Measurements from ENCODE around the gene EML4.

Gene EML4

GRCh38 chr2:42225573-42225972 lies 56.4 kb downstream of the EML4 start:
- DNase-seq (ENCODE audit: low read depth) = no peak

- no peak for DNase-seq (ENCODE audit: low read depth)
These were observed 58.3 kb downstream of the EML4 start for GRCh38 chr2:42227491-42227890.

GRCh38 chr2:42228101-42228500 lies 58.9 kb downstream of the EML4 start:
- no peak for DNase-seq (ENCODE audit: low read depth)

GRCh38 chr2:42229949-42230348 lies 60.8 kb downstream of the EML4 start:
- DNase-seq (ENCODE audit: low read depth) = no peak

DNA sequence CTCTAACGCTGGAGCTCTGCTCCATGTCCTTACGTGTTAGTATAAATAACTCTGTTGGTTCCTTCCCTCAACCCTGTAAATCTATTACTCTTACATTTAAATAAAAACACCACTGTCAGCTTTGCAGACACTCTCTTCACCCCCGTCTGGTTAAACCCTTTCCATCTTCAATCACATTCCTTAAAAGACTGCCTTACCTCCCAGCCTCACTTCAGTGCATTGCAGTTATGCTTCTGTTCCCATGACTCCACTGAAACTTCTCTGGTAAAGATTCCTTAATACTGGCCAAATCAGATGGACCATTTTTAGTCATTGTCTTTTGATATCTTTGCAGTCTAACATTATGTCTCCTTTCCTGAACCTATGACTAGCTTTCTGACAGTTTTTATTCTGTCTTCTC lies 61.7 kb downstream of the EML4 start:
- DNase-seq (ENCODE audit: low read depth) = no peak

DNA sequence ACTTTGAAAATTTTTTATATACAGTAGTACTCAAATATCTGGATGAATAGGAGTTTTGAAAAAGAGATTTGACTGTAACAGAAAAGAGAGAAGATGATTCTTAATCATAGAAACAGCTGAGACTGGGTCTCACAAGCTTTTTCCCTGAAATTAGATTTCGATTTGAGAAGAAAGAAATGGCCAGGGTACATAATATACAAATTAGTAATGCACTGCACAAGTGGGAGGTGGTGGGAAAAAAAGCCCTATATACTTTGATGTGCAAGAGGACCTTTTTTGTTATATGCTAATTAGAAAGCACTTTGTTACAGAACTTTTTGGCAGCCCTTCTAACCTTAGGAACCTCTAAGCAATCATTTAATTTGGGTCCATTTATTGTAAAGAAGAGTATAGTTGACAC lies 62.9 kb downstream of the EML4 start:
- DNase-seq (ENCODE audit: low read depth) = no peak

DNA sequence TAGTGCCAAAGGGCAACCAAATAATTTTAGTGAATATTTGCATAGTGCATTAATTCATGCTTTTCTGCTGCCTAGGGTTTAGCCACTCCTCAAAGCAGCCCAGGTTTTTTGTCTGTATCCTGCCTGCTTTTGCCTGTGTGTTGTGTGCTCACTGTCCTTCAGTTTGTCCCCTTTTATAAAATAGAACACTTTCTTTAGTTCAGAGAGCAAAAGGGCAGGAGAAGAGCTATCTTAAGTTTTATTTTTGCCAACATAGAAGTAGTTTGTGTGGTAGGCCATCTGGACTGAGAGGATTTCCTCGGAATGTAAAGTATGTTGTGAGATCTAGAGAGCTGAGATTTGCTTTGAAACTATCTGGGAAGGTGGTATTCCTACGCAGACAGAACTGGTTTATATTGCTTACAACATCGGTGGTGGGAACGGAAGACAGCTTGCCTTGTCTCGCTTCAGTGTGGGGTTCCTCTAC lies 64.9 kb downstream of the EML4 start:
- no peak for DNase-seq (ENCODE audit: low read depth)

- DNase-seq (ENCODE audit: low read depth) = no peak
These were observed 67.8 kb downstream of the EML4 start for GRCh38 chr2:42236911-42237310.

- no peak for DNase-seq (ENCODE audit: low read depth)
These were observed 69.6 kb downstream of the EML4 start for GRCh38 chr2:42238644-42239288.

GRCh38 chr2:42239289-42239661 lies 70.1 kb downstream of the EML4 start:
- no peak for DNase-seq (ENCODE audit: low read depth)

DNA sequence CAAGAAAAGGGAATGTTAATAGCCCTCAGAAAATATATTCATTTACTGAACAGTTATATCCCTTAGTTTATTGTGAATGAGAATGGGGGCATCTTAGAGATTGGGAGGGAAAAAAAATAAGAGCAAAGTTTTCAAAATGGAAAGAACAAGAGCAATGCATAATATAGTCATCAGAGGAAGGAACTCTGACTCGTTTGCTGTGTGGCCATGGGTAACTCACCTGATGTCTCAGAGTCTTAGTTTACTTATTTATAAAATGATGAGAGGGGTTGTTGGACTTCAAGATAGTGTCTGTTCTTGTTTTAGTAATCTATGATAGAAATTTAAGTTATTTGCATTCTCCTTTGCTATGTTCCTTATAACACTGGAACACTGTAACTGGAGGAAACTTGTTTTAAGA lies 70.7 kb downstream of the EML4 start:
- no peak for DNase-seq (ENCODE audit: low read depth)

DNA sequence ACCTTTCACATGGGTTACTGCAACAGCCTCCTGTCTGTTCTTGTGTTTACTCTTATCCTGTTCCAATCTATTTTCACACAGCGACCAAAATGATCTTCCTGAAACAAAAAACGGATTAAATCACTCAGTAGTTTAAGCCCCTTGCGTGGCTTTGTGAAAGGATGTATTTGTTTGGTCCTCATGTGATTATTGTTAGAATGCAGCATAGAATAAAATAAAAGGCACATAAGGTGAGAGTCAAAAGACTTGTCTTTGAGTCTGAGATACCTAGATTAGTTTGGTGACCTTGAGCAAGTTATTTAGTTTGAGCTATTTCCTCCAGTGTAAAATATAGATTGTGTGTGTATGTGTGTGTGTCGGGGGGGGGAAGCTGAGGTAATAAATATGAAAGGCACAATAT lies 72.4 kb downstream of the EML4 start:
- DNase-seq (ENCODE audit: low read depth) = no peak

DNA sequence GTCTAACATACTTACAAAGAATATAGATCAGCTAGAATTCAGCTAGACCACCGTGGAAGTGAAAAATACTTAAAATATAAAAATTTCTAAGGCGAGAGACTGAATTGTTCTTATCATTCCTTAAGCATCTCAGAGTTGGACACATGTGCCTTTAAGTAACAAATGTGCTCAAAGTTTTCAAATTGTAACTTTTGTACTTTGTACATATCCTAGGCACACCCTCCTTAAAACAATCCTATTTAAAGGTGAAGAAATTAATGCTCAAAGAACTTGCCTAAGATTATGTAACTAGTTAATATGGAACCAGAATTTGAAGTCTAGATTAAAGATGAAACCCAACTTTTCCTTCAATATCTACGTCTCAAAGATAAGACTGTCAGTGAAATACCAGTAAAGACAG lies 74.1 kb downstream of the EML4 start:
- no peak for DNase-seq (ENCODE audit: low read depth)

DNA sequence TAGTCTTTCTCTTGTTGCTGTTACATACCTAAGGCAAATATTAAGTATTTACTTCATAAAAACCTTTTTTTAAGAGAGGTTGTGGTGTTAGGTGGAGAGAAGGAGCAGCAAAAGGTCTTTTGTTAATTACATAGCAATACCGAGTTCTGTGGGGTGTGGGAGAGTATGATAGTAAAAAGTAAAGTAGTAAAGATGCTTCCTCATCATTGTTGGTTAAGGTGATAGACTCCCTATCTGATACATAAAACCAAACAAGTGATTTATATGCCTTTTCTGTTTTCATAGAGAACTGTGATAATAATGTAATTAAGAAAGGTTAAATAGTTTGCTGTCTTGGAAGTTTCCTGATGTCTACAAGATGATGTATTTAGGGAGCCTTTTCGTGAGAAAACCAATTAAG lies 75.4 kb downstream of the EML4 start:
- DNase-seq (ENCODE audit: low read depth) = no peak

DNA sequence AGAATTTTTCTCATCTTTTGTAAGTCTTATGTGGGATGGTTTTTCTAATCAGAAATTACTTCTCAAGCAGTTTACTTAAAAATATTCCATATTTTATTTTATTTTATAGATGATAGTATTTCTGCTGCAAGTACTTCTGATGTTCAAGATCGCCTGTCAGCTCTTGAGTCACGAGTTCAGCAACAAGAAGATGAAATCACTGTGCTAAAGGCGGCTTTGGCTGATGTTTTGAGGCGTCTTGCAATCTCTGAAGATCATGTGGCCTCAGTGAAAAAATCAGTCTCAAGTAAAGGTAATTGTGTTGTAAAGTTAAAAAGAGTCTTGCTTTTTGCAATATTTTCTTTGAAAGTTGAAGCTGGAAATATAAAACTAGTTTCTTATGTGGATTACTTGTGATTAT lies 76.2 kb downstream of the EML4 start:
- no peak for DNase-seq (ENCODE audit: low read depth)

DNA sequence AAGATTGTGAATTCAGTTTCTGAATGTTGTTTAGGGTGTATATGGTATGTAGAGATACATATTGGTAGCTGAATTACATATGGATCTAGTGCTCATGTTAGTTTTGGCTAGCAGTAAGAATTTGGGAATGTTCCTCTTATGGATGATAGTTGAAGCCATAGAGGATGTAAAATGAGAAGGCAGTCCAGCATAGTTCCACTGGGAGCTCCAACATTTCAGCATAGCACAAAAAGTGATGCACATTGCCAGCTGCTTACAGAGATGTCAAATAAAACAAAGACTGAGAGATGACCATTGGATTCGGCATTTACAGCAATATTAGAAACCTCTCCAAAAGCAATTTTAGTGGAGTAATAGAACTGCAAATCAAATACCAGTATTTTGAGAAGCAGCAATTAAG lies 77.4 kb downstream of the EML4 start:
- no peak for DNase-seq (ENCODE audit: low read depth)

DNA sequence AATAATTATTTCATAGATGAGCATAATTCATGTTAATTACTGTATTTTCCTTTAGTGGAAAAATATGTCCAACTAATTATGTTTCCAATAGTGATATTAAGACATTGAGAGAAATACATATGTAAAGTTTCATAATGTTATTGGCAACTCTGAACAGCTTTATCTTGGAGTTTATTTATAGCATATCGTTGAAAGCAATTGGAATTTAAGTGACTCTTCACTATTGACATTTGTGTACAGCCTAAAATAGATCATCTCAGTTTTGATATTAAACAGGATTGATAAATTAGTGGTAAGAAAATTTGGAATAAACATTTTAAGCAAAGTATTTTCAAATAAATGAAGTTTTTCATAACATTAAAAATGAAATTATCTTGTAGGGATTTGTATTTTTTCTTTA lies 79.7 kb downstream of the EML4 start:
- no peak for DNase-seq (ENCODE audit: low read depth)

DNA sequence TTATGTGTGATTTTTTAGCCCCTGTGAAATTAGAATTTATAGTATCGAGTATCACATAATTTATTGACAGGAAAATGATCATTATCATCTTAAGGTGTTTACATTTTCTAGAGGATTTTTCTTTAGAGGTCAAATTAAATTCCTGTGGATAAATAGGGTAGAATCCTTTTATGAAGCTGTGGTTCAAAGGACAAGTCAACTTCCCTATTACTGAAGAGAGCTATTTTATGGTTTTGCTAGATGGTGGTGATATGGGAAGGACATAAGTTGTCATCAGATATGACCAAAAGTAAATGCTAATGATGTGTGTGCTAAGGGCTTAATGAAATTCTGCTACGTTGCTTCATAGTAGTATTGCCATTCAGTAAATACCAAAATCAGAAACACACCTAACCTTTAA lies 80.1 kb downstream of the EML4 start:
- DNase-seq (ENCODE audit: low read depth) = no peak

DNA sequence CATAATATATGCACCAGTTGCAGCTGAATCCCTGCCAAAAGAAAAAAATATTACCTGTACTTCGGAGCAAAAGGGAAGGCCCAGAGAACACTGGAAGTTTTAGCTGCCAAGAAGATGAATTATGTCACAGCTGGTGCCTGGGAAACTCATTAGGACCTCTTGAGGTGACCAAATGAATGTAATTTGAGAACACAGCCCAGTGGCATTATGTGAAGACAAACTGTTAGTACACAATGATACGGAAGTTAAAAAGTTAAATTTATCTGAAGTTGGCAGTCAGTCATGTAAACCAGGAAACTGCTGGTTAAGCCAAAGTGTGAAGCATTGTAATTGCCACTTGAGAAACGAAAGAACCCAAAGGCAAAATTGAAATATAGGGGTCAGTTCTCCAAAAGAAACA lies 80.7 kb downstream of the EML4 start:
- no peak for DNase-seq (ENCODE audit: low read depth)

- DNase-seq (ENCODE audit: low read depth) = no peak
These were observed 81.8 kb downstream of the EML4 start for GRCh38 chr2:42250925-42251324.

- DNase-seq (ENCODE audit: low read depth) = no peak
These were observed 83.3 kb downstream of the EML4 start for GRCh38 chr2:42252464-42252863.

GRCh38 chr2:42254186-42254895 lies 85.2 kb downstream of the EML4 start:
- DNase-seq (ENCODE audit: low read depth) = no peak

- no peak for DNase-seq (ENCODE audit: low read depth)
These were observed 87.4 kb downstream of the EML4 start for GRCh38 chr2:42256505-42256904.

All from stimulated activated CD8-positive, alpha-beta memory T cell treated with anti-CD3 and anti-CD28 coated beads, Interleukin-12 subunit alpha, Interleukin-12 subunit beta, amount 100 ng/mL, for 1 hour (primary cell).